Globus pallidus (tissue), 1 donor: ENCODE results near the gene KIF14.

Experiments used
- DNase-seq: peaks from one replicate; pipeline ENCODE4 v3.0.0-alpha.2; 2015; ENCODE audit warnings: low spot score

The KIF14 gene

GRCh38 chr1:200620273-200621131 lies at the start of gene KIF14:
Gene KIF14 (minus strand): TSS chr1:200620751. CDS start chr1:200618723, 2,028 bp downstream.
- peak; percentile 81 for DNase-seq

GRCh38 chr1:200669314-200670241 lies 49.0 kb upstream of the KIF14 start, which contains the start of gene DDX59:
Gene DDX59 (minus strand): TSS chr1:200669907. CDS start chr1:200666740, 3,167 bp downstream.
- peak; percentile 94 for DNase-seq

GRCh38 chr1:200668514-200669313 lies 48.2 kb upstream of the KIF14 start:
- DNase-seq: no peak

GRCh38 chr1:200666309-200666708 lies 45.8 kb upstream of the KIF14 start:
- DNase-seq: no peak

GRCh38 chr1:200665861-200666260 lies 45.3 kb upstream of the KIF14 start:
- DNase-seq: no peak

GRCh38 chr1:200660719-200661118 lies 40.2 kb upstream of the KIF14 start:
- no peak for DNase-seq

GRCh38 chr1:200659269-200659668 lies 38.7 kb upstream of the KIF14 start:
- no peak for DNase-seq

- no peak for DNase-seq
These were observed 37.7 kb upstream of the KIF14 start for GRCh38 chr1:200658037-200658818.

- no peak for DNase-seq
These were observed 34.1 kb upstream of the KIF14 start for GRCh38 chr1:200654660-200655059.

- no peak for DNase-seq
These were observed 32.5 kb upstream of the KIF14 start for GRCh38 chr1:200653022-200653462.

GRCh38 chr1:200652378-200652777 lies 31.8 kb upstream of the KIF14 start:
- DNase-seq: no peak

GRCh38 chr1:200646515-200646914 lies 26.0 kb upstream of the KIF14 start:
- DNase-seq: no peak

GRCh38 chr1:200644021-200644420 lies 23.5 kb upstream of the KIF14 start:
- no peak for DNase-seq

GRCh38 chr1:200642481-200642880 lies 21.9 kb upstream of the KIF14 start:
- peak; percentile 40 for DNase-seq

- DNase-seq: no peak
These were observed 20.4 kb upstream of the KIF14 start for GRCh38 chr1:200640963-200641401.

- DNase-seq: no peak
These were observed 19.9 kb upstream of the KIF14 start for GRCh38 chr1:200640373-200640962.

GRCh38 chr1:200638073-200638472 lies 17.5 kb upstream of the KIF14 start:
- DNase-seq: no peak

GRCh38 chr1:200636681-200637080 lies 16.1 kb upstream of the KIF14 start:
- DNase-seq: no peak

- no peak for DNase-seq
These were observed 13.9 kb upstream of the KIF14 start for GRCh38 chr1:200634261-200635122.
